GM21526 (cell line): Measurements from ENCODE around the gene MATK.
"Not testable (repeated sequence)": the region's sequence is repeated elsewhere in the genome, so short reads cannot be mapped to it uniquely, and the experiment has no call there.

Experiments used
- ATAC-seq: cut with Tn5 transposase; IDR thresholded peaks from one replicate; pipeline ENCODE4 v1.9.1; 2021; ENCODE audit warnings: moderate library complexity; ENCODE audit not compliant: unreplicated experiment, low FRiP score

Gene MATK

DNA sequence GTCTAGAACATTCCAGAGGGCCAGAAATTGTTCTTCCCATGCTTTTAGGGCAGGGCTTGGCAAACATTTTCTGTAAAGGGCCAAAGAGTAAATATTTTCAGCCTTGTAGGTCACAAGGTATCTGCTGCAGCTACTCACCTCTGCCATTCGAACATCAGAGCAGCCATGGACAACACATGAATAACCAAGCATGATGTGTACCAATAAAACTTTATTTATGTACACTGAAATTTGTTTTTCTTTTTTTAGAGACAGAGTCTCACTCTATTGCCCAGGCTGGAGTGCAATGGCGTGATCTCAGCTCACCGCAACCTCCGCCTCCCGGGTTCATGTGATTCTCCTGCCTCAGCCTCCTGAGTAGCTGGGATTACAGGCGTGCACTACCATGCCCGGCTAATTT is 28.5 kb downstream of the MATK start:
- not testable (repeated sequence) for ATAC-seq

DNA sequence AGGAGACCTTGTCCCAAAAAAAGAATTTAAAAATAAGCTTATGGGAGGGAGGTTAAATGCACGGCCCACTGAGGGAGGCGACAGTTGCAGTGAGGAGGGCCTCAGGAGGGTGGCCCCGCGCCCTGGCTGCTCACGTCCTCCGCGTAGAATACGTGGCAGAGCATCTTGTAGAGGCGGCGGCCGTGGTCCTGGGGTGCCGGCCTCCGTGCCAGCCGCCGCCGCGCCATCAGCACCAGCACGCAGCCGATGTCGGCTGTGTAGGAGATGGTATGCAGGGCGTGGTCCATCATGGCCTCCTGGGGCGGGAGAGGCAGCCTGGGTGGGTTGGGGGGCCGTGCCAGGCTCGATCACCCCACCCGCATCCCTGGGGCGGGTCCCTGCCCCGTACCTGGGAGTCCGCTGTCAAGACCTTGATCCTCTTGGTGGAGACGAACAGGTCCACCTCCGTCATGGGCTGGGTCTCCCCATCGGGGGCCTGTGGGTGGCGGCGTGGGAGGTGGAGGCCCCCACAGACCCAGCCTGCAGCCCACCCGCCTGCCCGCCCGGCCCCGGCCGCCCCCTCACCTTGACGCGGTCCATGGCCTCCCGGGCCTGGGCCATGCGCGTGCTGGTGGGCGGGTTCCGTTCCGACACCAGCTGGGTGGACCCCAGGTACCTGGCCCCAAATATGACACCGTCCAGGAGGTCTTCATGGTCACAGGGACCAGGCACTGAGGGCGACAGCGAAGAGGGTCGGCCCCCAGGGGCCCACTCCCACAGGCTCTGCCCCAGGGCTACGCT is 32.4 kb downstream of the MATK start:
- ATAC-seq: no peak

DNA sequence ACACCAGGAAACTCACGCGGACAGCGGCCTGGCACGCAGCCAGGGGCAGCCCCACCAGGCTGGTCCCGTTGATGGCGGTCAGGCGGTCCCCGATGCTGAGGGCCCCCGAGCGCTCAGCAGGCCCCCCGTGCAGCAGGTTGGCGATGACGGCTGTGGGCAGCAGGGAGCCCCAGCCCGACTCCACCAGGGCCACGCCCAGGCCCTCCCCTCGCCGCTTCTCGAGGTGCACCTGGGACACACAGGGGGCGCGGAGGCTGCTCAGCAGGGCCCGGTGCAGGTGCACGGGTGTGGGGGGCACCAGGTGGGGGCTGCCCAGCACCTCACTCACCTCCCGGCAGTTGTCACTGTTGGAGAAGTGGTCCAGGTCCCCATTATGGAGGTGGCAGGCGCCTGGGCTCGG is 33.7 kb downstream of the MATK start:
- ATAC-seq: no peak

DNA sequence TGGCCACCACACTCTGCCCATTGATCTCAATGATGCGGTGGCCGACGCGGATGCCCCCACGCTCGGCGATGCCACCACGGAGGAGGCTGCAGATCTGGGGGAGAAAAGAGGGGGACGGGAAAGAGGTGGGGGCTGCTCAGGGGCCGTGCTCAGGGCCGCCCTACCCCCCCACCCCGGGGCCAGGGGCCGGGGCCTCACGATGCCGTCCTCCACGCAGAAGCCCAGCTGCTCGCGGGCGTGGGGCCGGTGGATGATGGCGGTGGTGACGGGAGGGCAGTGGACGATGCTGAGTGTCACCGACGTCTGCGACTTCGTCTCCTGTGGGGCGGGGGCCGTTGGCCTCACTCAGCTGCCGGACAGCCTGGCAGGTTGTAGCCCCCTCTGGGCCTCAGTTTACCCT is 34.9 kb downstream of the MATK start:
- no peak for ATAC-seq

DNA sequence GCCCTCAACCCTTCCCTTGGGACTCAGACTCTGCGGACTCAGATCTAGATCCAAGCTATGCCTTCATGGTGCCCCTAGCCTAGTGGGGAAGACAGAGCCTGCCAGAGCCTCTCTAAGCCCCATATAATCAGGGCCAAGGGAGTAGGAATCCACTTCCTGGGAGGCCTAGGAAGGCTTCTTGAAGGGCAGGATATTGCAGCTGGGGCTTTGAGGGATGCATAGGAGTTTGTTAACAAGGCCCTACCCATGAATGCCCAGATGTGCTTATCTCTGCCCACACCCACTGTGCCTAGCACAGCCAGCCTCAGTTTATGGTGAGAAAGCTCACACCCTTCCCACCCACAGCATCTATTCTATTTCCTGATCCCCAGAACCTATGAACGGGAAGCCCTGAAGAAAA is 36.0 kb downstream of the MATK start:
- ATAC-seq: no peak

DNA sequence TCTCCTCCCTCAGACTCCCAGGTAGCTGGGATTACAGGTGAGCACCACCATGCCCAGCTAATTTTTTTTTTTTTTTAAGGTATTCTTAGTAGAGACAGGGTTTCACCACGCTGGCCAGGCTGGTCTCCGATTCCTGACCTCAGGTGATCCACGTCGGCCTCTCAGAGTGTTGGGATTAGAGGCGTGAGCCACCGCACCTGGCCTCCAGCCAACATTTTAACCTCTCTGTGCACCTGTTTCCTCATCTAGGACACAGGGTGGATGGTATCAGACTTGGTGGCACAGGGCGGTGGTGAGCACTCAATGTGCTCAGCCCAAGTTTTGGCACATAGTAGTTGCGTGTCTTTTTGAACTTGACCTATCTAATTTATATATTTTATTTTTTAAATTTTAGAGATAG is 37.2 kb downstream of the MATK start:
- ATAC-seq: no peak

DNA sequence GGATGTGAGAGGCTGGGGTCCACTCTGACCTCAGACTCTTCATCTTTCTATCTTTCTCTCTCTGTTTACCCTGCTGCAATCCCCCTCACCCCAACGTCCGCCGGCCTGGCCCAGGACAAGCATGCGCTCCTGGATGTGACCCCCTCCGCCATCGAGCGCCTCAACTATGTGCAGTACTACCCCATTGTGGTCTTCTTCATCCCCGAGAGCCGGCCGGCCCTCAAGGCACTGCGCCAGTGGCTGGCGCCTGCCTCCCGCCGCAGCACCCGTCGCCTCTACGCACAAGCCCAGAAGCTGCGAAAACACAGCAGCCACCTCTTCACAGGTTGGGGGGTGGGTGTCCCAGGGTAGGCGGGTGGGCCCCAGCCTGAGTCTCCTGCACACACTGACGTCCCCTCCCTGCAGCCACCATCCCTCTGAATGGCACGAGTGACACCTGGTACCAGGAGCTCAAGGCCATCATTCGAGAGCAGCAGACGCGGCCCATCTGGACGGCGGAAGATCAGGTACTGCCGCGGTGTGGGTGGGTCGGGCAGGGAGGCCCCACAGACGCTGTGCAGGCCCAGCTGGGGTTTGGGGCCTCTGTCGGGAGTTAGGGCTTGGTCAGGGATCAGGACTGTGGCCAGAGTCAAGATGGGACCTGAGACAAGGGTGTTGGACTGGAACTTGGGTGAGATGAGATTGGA is 39.7 kb downstream of the MATK start:
- no peak for ATAC-seq

DNA sequence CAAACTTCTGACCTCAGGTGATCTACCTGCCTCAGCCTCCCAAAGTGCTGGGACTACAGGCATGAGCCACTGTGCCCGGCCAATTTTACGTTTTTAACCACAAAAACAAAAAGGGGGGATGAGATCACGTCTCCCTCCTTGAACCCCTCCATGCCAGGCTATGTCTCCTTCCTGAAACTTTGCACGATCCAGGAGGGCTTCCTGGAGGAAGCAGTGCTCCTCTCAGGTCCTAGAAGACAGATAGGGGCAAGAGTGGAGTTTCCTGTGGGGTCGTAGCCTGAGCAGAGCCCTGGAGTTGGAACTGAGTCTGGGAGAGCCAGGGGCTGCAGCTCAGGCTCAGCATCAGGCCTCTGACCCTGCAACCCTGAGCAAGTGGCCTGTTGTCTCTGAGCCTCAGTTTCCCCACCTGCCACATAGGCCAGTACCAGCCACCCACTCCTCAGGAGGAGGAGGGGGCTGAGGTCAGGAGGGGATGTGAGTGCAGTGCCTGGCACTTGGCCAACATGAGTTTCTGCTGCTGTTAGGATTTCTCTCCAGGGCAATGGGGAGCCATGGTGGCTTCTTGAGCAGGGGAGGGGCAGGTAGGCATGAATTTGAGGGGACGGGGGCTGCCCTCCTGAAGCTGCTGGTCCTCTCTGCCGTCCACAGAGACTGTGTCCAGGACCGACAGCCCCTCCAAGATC is 40.7 kb downstream of the MATK start:
- ATAC-seq: no peak

DNA sequence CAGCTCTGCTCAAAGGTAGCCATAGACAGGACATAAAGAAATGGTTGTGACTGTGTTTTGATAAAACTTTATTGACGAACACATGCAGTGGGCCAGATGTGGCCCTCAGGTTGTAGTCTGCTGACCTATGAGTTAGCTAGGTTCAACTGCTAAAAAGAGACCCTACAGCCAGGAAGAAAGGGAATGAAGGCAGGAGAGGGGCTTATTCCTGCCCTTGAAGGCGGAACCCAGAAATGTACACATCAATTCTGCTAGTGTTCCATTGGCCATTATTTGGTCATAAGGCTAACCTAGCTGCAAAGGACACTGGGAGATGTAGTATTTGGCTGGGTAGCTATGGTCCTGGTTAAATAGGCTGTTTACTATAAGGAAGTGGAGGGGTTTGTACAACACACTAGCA is 42.7 kb downstream of the MATK start:
- no peak for ATAC-seq

DNA sequence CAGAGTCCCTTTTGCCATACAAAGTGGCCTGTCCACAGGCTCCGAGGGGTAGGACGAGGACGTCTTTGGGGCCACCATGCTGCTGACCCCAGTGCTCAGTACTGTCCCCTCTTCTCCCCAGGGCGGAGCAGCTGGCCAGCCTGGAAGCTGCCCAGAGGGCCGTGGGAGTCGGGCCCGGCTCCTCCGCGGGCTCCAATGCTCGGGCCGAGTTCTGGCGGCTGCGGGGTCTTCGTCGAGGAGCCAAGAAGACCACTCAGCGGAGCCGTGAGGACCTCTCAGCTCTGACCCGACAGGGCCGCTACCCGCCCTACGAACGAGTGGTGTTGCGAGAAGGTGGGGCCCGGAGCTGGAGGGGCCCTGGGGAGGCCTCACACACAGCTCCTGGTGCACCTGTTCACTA is 45.8 kb downstream of the MATK start:
- no peak for ATAC-seq

DNA sequence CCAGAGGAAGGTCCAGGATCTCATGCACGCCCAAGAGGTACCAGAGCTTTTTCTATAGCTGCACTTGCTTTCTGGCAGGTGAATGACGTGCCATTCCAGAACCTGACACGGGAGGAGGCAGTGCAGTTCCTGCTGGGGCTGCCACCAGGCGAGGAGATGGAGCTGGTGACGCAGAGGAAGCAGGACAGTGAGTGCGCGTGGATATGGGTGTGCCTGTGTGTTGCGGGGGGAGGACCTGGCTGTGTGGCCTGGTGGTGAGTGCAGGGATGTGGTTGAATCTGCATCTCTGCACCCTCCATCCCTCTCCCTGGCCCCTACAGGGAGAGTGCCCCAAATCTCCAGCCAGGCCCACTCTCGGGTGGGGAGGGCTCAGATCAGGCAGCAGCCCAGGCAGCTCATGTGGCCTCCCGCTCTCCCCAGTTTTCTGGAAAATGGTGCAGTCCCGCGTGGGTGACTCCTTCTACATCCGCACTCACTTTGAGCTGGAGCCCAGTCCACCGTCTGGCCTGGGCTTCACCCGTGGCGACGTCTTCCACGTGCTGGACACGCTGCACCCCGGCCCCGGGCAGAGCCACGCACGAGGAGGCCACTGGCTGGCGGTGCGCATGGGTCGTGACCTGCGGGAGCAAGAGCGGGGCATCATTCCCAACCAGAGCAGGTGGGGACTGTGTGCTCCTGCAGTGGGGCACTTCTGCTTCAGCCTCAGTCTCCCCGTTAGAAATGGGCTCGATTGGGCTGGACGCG is 47.5 kb downstream of the MATK start:
- no peak for ATAC-seq

DNA sequence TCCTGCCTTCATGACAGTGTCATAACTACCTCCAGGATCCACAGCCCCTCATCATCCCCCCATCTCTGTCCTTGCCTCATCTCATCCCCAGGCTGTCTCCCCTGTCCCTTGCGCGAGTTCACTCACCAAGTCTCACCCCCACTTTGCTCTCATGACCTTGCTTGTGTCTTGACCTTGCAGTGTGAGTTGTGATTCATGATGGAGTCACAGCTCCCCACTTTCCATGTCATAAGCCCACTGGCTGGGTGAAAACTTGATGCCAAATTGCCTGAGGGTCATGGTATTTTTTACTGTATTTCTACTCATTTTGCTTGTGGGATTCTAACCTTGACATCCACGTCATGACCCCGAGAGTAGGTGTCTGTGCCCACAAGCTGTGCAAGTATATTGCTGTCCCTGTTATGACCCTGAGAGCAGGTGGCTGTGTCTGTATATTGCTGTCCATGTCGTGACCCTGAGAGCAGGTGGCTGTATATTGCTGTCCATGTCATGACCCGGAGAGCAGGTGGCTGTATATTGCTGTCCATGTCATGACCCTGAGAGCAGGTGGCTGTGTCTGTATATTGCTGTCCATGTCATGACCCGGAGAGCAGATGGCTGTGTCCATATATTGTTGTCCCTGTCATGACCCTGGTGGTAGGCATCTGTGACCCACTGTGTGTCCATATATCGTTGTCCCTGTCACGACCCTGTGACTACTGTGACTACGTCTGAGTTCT is 48.5 kb downstream of the MATK start:
- no peak for ATAC-seq

DNA sequence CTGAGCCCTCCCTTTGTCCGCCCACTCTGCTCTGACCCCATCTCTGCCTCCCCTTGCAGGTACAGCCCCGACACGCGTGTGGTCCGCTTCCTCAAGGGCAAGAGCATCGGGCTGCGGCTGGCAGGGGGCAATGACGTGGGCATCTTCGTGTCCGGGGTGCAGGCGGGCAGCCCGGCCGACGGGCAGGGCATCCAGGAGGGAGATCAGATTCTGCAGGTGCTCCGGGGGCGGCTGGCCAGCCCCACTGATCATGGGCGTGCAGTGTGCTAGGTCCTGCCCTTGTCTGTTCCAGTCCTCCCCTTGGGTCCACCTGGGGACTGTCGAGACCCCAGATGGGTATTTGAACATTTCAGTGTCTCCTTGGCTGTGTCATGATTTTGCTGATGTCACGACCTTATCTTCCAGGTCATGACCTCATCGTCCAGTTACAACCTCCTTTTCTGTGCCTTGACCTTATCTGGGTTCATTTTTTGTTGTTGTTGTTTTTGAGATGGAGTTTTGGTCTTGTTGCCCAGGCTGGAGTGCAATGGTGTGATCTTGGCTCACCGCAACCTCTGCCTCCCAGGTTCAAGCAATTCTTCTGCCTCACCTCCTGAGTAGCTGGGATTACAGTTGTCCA is 50.0 kb downstream of the MATK start:
- no peak for ATAC-seq

DNA sequence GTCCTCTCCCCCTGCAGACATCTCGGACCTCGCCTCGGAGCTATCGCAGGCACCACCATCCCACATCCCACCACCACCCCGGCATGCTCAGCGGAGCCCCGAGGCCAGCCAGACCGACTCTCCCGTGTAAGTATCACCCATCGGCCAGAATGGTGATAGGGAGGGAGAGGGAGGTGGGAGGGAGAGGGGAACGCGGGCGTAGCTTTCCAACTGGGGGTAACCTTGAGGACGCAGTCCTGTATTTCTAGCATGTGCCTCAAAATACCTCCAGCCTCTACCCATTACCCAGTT is 51.9 kb downstream of the MATK start:
- no peak for ATAC-seq

DNA sequence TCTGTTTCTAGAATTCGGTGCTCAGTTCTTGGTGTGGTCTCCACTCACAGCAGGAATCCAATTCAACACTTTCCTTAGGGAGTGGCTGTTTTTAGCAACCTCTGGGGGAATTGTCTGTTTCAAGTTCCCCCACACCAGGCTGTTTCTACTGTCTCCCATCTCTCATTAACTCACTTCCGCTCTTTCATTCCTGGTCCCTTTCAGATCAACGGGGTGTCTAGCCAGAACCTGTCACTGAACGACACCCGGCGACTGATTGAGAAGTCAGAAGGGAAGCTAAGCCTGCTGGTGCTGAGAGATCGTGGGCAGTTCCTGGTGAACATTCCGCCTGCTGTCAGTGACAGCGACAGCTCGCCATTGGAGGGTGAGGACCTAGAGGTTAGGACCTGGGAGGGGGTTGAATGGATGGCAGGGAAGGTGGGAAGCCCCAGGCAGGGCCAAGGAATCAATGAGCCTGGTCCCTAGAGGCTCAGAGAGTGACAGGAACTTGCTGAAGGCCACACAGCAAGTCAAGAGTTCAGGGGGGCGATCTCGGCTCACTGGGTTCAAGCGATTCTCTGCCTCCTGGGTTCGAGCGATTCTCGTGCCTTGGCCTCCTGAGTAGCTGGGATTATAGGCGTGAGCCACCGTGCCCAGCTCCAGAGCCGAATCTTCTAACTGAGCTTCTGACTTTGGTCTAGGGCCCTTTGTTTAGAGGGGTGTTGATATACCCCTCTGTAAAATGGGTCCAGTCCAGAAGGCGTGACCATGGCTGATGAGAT is 52.5 kb downstream of the MATK start:
- no peak for ATAC-seq

DNA sequence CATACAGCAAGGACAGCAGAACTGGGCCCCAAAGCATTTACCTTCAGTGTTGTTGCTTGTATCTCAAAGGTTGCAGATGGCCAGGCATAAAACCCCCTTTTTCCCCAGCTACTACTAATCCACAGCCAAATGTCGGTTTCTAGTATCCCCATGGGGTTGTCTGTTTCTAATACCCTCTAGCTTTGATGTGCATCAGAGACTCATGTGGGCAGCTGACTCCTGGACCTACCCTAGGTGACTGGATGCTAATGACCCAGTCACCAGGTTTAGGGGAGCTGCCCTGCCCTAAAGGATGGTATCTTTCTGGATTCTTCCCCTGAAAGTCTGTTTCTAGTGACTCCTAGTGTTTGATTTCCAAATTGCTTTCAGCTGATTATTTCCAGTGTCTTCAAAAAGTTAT is 54.1 kb downstream of the MATK start:
- ATAC-seq: no peak

DNA sequence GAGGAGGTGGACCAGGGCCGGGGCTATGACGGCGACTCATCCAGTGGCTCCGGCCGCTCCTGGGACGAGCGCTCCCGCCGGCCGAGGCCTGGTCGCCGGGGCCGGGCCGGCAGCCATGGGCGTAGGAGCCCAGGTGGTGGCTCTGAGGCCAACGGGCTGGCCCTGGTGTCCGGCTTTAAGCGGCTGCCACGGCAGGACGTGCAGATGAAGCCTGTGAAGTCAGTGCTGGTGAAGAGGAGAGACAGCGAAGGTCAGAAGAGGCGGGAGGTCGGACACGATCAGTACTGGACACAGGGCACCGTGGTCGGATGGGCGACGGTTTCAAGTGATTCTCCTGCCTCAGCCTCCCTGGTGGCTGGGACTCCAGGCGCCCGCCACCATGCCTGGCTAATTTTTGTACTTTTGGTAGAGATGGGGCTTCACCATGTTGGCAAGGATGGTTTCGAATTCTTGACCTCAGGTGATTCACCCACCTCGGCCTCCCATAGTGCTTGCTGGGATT is 55.7 kb downstream of the MATK start:
- ATAC-seq: no peak
